DMS 273 (cell line): Measurements from ENCODE around the gene KIAA1755.
A peak's percentile ranks its signal among the peaks of the same experiment; 100 is the strongest.

Source experiments
- DNase-seq: peaks from one replicate; lab custom pipeline; 2025; ENCODE audit not compliant: unreplicated experiment; lab: John Stamatoyannopoulos, UW

Gene KIAA1755

GRCh38 chr20:38245753-38246152 lies 14.8 kb downstream of the KIAA1755 start:
- DNase-seq = no peak

GRCh38 chr20:38243709-38244020 lies 16.9 kb downstream of the KIAA1755 start:
- no peak for DNase-seq

- peak; percentile 71 for DNase-seq
Measured at GRCh38 chr20:38242848-38243708, 17.5 kb downstream of the KIAA1755 start.

- DNase-seq = no peak
Measured at GRCh38 chr20:38241201-38241600, 19.3 kb downstream of the KIAA1755 start.

- no peak for DNase-seq
Measured at GRCh38 chr20:38239441-38239840, 21.1 kb downstream of the KIAA1755 start.

GRCh38 chr20:38238829-38239228 lies 21.7 kb downstream of the KIAA1755 start:
- DNase-seq = no peak

GRCh38 chr20:38237381-38237780 lies 23.2 kb downstream of the KIAA1755 start:
- no peak for DNase-seq

GRCh38 chr20:38231531-38232121 lies 28.9 kb downstream of the KIAA1755 start:
- DNase-seq = no peak

GRCh38 chr20:38230957-38231526 lies 29.5 kb downstream of the KIAA1755 start:
- no peak for DNase-seq

GRCh38 chr20:38230253-38230551 lies 30.3 kb downstream of the KIAA1755 start:
- DNase-seq = no peak

GRCh38 chr20:38229376-38230252 lies 30.9 kb downstream of the KIAA1755 start:
- DNase-seq = peak; percentile 62

GRCh38 chr20:38228436-38228835 lies 32.1 kb downstream of the KIAA1755 start:
- no peak for DNase-seq

- no peak for DNase-seq
Measured at GRCh38 chr20:38227420-38228360, 32.8 kb downstream of the KIAA1755 start.

GRCh38 chr20:38226553-38226952 lies 34.0 kb downstream of the KIAA1755 start:
- DNase-seq = no peak

- no peak for DNase-seq
Measured at GRCh38 chr20:38225900-38226263, 34.7 kb downstream of the KIAA1755 start.

GRCh38 chr20:38225240-38225899 lies 35.2 kb downstream of the KIAA1755 start:
- DNase-seq = no peak

GRCh38 chr20:38224531-38224930 lies 36.0 kb downstream of the KIAA1755 start:
- no peak for DNase-seq

GRCh38 chr20:38223743-38224100 lies 36.8 kb downstream of the KIAA1755 start:
- no peak for DNase-seq

- DNase-seq = no peak
Measured at GRCh38 chr20:38222923-38223742, 37.4 kb downstream of the KIAA1755 start.
